GM12878 (cell line): ENCODE data around the gene TACC2. TPM values are rescaled to one million over a fixed set of nuclear protein-coding genes. Genes with fewer than 3 reads are reported as not detected.

ENCODE experiments used
- ATAC-seq: fragments of 200-7000 bp; cut with Tn5 transposase; 3 replicates; pipeline ENCODE4 v1.9.1; 2020; ENCODE audit warnings: mild to moderate bottlenecking, moderate library complexity
- BruUV-seq: library from RNA; stranded (reverse); fragments of 400-500 nt; replicated peaks from 2 replicates; lab custom pipeline; 2021; lab: Mats Ljungman, UMichigan
- CTCF ChIA-PET: fragments of 300-600 bp; sonication (Branson Sonifier 250); formaldehyde crosslinking; extraction: SDS; loops from one replicate; lab custom pipeline; 2021; ENCODE audit warnings: inconsistent platforms; lab: Yijun Ruan, JAX
- POLR2A ChIA-PET: fragments of 350-600 bp; formaldehyde crosslinking; extraction: SDS; loops from one replicate; lab custom pipeline; 2021; ENCODE audit warnings: inconsistent platforms; lab: Charles Lee
- RAD21 ChIA-PET: fragments of 300-600 bp; sonication (Branson Sonifier 250); formaldehyde crosslinking; loops from one replicate; lab custom pipeline; 2023; ENCODE audit warnings: antibody characterized with exemption; ENCODE audit not compliant: unreplicated experiment; lab: Charles Lee
- SMC1A ChIA-PET: fragments of 300-600 bp; sonication (Branson Sonifier 250); formaldehyde crosslinking; loops from one replicate; lab custom pipeline; 2023; ENCODE audit not compliant: unreplicated experiment, uncharacterized antibody; lab: Charles Lee
- DNase-seq: peaks from one replicate; pipeline ENCODE4 v3.0.0-alpha.2; 2011; ENCODE audit warnings: low read depth, low spot score
- FAIRE-seq: peaks from 3 replicates; lab custom pipeline; 2011; peaks lifted over from hg19 to GRCh38; lab: Jason Lieb, UNC
- H2AFZ ChIP-seq: 2 replicates; pipeline ENCODE4 v1.6.0; 2011; ENCODE audit warnings: low read depth, low read length, control low read depth; ENCODE audit not compliant: control insufficient read depth
- H3K27ac ChIP-seq: 2 replicates; pipeline ENCODE4 v1.5.1; 2011; ENCODE audit warnings: control low read depth; ENCODE audit not compliant: control insufficient read depth, insufficient read depth
- H3K27me3 ChIP-seq, 2 experiments: replicated peaks in 1 of 2; 2 replicates each; pipeline versions ENCODE4 v1.6.0 to v1.6.1; 2011; ENCODE audit warnings: low read length in 1 of 2; ENCODE audit not compliant: control insufficient read depth in 2 of 2, insufficient read depth in 2 of 2
- H3K36me3 ChIP-seq, 2 experiments: 2 replicates each; pipeline ENCODE4 v1.5.1; 2011; ENCODE audit warnings: low read length in 1 of 2; ENCODE audit not compliant: control insufficient read depth in 2 of 2, insufficient read depth in 2 of 2
- H3K4me1 ChIP-seq: 2 replicates; pipeline ENCODE4 v1.6.1; 2011; ENCODE audit warnings: mild to moderate bottlenecking, low read length, moderate library complexity, mixed read lengths; ENCODE audit not compliant: control insufficient read depth, insufficient read depth
- H3K4me2 ChIP-seq: 2 replicates; pipeline ENCODE4 v1.6.0; 2011; ENCODE audit warnings: control low read depth; ENCODE audit not compliant: control insufficient read depth, insufficient read depth
- H3K4me3 ChIP-seq: fragments of 200-600 bp; sonication (generic); 2 replicates; pipeline ENCODE4 v1.5.1; 2016
- H3K79me2 ChIP-seq: 2 replicates; pipeline ENCODE4 v1.6.0; 2011; ENCODE audit warnings: low read length; ENCODE audit not compliant: control insufficient read depth, insufficient read depth
- H3K9ac ChIP-seq: 2 replicates; pipeline ENCODE4 v1.8.0; 2011; ENCODE audit warnings: low read length, control low read depth, mixed read lengths; ENCODE audit not compliant: control insufficient read depth, insufficient read depth
- H3K9me3 ChIP-seq: replicated peaks from 3 replicates; pipeline ENCODE4 v1.5.1; 2011; ENCODE audit warnings: mild to moderate bottlenecking, low read length; ENCODE audit not compliant: control insufficient read depth, insufficient read depth
- H4K20me1 ChIP-seq: 2 replicates; pipeline ENCODE4 v1.6.0; 2011; ENCODE audit not compliant: control insufficient read depth, insufficient read depth
- CEBPZ ChIP-seq: fragments of 150-350 bp; IDR thresholded peaks from 2 replicates; pipeline ENCODE4 v1.6.1; 2016; ENCODE audit warnings: low read depth, low read length
- DPF2 ChIP-seq: fragments of 450-650 bp; IDR thresholded peaks from 2 replicates; pipeline ENCODE4 v1.6.1; 2017; ENCODE audit warnings: mild to moderate bottlenecking
- IRF3 ChIP-seq: fragments of 450-650 bp; IDR thresholded peaks from 2 replicates; pipeline ENCODE4 v1.6.1; 2014; ENCODE audit warnings: mild to moderate bottlenecking
- JUNB ChIP-seq: IDR thresholded peaks from 2 replicates; pipeline ENCODE4 v1.6.1; 2016; ENCODE audit warnings: antibody characterized with exemption, mild to moderate bottlenecking
- MAX ChIP-seq: IDR thresholded peaks from 2 replicates; pipeline ENCODE4 v1.6.1; 2012; ENCODE audit warnings: low read depth, low read length, improper control_type of control experiment
- MEF2B ChIP-seq: fragments of 450-650 bp; IDR thresholded peaks from 2 replicates; pipeline ENCODE4 v1.6.1; 2018; ENCODE audit warnings: mild to moderate bottlenecking, moderate library complexity; ENCODE audit not compliant: partially characterized antibody, poor library complexity, severe bottlenecking
- PML ChIP-seq: IDR thresholded peaks from 2 replicates; pipeline ENCODE4 v1.6.1; 2012; ENCODE audit warnings: low read length, inconsistent platforms
- POU2F2 ChIP-seq: IDR thresholded peaks from 3 replicates; pipeline ENCODE4 v1.6.1; 2011; ENCODE audit warnings: low read depth, mild to moderate bottlenecking, low read length, borderline replicate concordance
- SMARCA5 ChIP-seq: fragments of 450-650 bp; IDR thresholded peaks from 2 replicates; pipeline ENCODE4 v1.6.1; 2017; ENCODE audit warnings: mild to moderate bottlenecking
- SPI1 ChIP-seq: IDR thresholded peaks from 2 replicates; pipeline ENCODE4 v1.6.1; 2011; ENCODE audit warnings: low read depth, mild to moderate bottlenecking, low read length, moderate library complexity, borderline replicate concordance; ENCODE audit not compliant: insufficient read depth
- SREBF2 ChIP-seq: IDR thresholded peaks from 2 replicates; pipeline ENCODE4 v1.6.1; 2012; ENCODE audit warnings: mild to moderate bottlenecking, low read length
- TARDBP ChIP-seq: IDR thresholded peaks from 2 replicates; pipeline ENCODE4 v1.6.1; 2016; ENCODE audit warnings: borderline replicate concordance
- WRNIP1 ChIP-seq: IDR thresholded peaks from 2 replicates; pipeline ENCODE4 v1.6.1; 2011; ENCODE audit warnings: low read depth, low read length, improper control_type of control experiment, borderline replicate concordance
- ZNF217 ChIP-seq: fragments of 450-650 bp; IDR thresholded peaks from 2 replicates; pipeline ENCODE4 v1.6.1; 2017; ENCODE audit warnings: antibody characterized with exemption, mild to moderate bottlenecking
- WGBS: methylation state at CpG from one replicate; pipeline ENCODE4 v1.1.6; 2016; ENCODE audit warnings: low lambda C conversion rate; ENCODE audit not compliant: insufficient replicate concordance, insufficient coverage; ENCODE audit errors: missing lambda C conversion rate; 5-methylcytosine and 5-hydroxymethylcytosine counted together
- in situ Hi-C: fragments of 300-500 bp; cut with MboI; formaldehyde crosslinking; loops from 9 replicates; pipeline ENCODE4 v1.14.3; 2018; ENCODE audit warnings: mixed read lengths
- intact Hi-C: fragments of 100-400 bp; cut with micrococcal nuclease; formaldehyde crosslinking; loops from one replicate; pipeline ENCODE4 v1.14.2; 2022; ENCODE audit not compliant: unreplicated experiment
- polyA plus RNA-seq, 11 experiments: library from polyadenylated mRNA; depleted of rRNA in 4 of 11; unstranded in 6 of 11; stranded (reverse) in 5 of 11; fragments of >200 nt; fragmentation: Nextera tagmentation in 4 of 11; fragmentation: Illumina TruSeq in 1 of 11; extraction: Ambion mirVana in 4 of 11; extraction: Trizol in 1 of 11; gene quantifications; 1 replicate in 1 of 11; 2 replicates in 10 of 11; pipeline versions ENCODE4 v1.2.1 to v1.2.3, GENCODE V29; 2011 to 2016; ENCODE audit warnings: inconsistent platforms in 2 of 11, missing spikeins in 2 of 11, low read depth in 1 of 11
- total RNA-seq, 4 experiments: library from RNA; depleted of rRNA in 3 of 4; stranded (reverse); fragments of >200 nt in 3 of 4; fragmentation: Illumina TruSeq in 1 of 4; extraction: Trizol in 1 of 4; gene quantifications; 2 replicates each; pipeline versions ENCODE4 v1.2.1 to v1.2.3, GENCODE V29; 2013 to 2021
- TF ChIP-seq, protein P1 (sequence below): IDR thresholded peaks from 2 replicates; pipeline ENCODE4 v1.6.1; 2012; ENCODE audit warnings: low read depth, low read length, improper control_type of control experiment
- TF ChIP-seq, protein P2 (sequence below): IDR thresholded peaks from 2 replicates; pipeline ENCODE4 v1.6.1; 2011; ENCODE audit warnings: borderline replicate concordance, low read depth, mild to moderate bottlenecking, moderate library complexity, low read length; ENCODE audit not compliant: insufficient read depth, poor library complexity, severe bottlenecking

Gene TACC2
- total and polyA plus RNA-seq, 10 of the 15 experiments (the other 5 are each of a cell fraction or from before 2014, with no cell fraction given): 0.07 to 0.64 (median 0.13) TPM; not detected in 5

DNA sequence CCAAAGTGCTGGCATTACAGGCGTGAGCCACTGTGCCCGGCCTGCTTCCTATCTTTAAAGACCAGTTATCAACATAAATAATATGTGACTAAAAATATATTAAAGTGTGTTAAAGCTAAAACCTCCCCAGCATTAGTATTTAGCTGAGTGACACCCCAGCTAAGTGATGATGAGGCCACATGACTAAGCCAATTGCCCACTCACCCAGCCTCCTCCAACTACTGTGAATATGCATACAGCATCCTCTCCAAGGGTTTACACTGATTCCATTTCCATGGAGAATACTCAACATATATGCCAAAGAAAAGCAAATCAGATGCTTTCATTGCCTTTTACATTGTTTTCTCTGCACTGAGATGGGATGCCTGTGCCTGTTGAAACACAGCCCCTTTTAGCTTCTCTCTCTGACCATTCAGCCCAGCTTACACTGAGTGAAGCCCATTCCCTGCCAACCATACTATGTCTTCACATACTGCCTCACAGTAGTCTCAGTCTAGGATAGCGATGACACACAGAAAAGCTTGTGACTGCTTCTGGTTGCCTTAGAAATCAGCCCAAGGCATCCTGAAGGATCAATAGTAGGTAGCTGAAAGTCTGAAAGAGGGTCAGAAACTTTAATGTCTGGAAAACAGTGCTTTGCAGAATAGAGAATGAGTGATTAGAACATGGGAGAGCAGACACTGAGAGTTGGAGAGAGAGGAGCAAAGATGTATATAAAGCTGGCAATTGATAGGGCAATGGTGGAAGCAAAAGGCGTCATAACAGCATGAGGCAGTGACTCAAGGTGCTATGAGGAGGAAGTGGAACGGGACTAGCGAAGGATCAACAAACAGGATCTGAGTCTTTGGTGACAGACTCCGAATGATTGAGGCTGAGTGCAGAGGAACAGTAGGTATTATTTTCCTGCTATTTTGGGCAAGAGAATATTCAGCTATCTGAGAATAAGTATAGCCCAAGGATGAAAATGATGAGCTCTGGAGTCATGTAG lies 41.3 kb upstream of the TACC2 start:
- Histone ChIP-seq H4K20me1 (no peaks in the 10 kb centered on the region), H3K79me2 (no peaks in the 10 kb centered on the region), H3K27me3 (no peaks in the 10 kb centered on the region), H3K4me3 (no peak overlapping the region), H2AFZ (no peak overlapping the region), H3K4me1 (no peaks in the 10 kb centered on the region), H3K9ac (no peak overlapping the region), H3K27ac (no peak overlapping the region), H3K4me2 (no peak overlapping the region), H3K9me3 (no peaks in the 10 kb centered on the region), H3K36me3 (no peaks in the 10 kb centered on the region)
- POLR2A ChIA-PET: interaction anchor here (0.6 kb wide), 1 partner anchor 389 kb away, joined by 3 read pairs; no protein-coding TSS in a partner anchor
- SMC1A ChIA-PET: interaction anchor here (1.6 kb wide), 1 partner anchor 10 kb away, joined by 7 read pairs; no protein-coding TSS in a partner anchor
- CTCF ChIA-PET: no interaction called here
- DNase-seq (no peak), FAIRE-seq (no peak), ATAC-seq (no peak)
- intact Hi-C loops (no loop called here), in situ Hi-C loops (no loop called here)
- 87% methylated on average over 7 of the region's 7 CpGs for WGBS
- RAD21 ChIA-PET: interaction anchor here (0.5 to 1.3 kb wide), 2 partner anchors 124 to 999 kb away, joined by 3 read pairs; no protein-coding TSS in a partner anchor
- BruUV-seq: no TSS peak
- TF ChIP-seq MEF2B: no peak
- TF ChIP-seq MAX: no peak
- no peak for TF ChIP-seq CEBPZ
- no peak for TF ChIP-seq SPI1
- TF ChIP-seq, protein P1, sequence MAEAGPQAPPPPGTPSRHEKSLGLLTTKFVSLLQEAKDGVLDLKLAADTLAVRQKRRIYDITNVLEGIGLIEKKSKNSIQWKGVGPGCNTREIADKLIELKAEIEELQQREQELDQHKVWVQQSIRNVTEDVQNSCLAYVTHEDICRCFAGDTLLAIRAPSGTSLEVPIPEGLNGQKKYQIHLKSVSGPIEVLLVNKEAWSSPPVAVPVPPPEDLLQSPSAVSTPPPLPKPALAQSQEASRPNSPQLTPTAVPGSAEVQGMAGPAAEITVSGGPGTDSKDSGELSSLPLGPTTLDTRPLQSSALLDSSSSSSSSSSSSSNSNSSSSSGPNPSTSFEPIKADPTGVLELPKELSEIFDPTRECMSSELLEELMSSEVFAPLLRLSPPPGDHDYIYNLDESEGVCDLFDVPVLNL: no peak
- TF ChIP-seq DPF2: no peak
- TF ChIP-seq JUNB: no peak
- no peak for TF ChIP-seq POU2F2
- TF ChIP-seq IRF3: no peak
- no peak for TF ChIP-seq TARDBP
- TF ChIP-seq, protein P2, sequence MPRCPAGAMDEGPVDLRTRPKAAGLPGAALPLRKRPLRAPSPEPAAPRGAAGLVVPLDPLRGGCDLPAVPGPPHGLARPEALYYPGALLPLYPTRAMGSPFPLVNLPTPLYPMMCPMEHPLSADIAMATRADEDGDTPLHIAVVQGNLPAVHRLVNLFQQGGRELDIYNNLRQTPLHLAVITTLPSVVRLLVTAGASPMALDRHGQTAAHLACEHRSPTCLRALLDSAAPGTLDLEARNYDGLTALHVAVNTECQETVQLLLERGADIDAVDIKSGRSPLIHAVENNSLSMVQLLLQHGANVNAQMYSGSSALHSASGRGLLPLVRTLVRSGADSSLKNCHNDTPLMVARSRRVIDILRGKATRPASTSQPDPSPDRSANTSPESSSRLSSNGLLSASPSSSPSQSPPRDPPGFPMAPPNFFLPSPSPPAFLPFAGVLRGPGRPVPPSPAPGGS: no peak
- TF ChIP-seq PML: no peak
- no peak for TF ChIP-seq ZNF217
- no peak for TF ChIP-seq WRNIP1
- TF ChIP-seq SMARCA5: no peak
- no peak for TF ChIP-seq SREBF2
